Stimulated activated CD8-positive, alpha-beta memory T cell treated with anti-CD3 and anti-CD28 coated beads, Interleukin-7, amount 100 ng/mL, for 24 hours (primary cell): ENCODE measurements around the gene PIGX.

Experiments used
- DNase-seq: peaks from one replicate; pipeline ENCODE4 v3.0.0-alpha.2; 2020; ENCODE audit warnings: low read depth

The PIGX gene

GRCh38 chr3:196711838-196712513 is at the start of gene PIGX, which contains the start of gene CEP19:
TSS of gene PIGX (plus strand) at chr3:196712377.
TSS of gene CEP19 (minus strand) at chr3:196712250. CDS start at chr3:196708657, 3,593 bp downstream.
- DNase-seq = peak; percentile 73

- no peak for DNase-seq
Observed at GRCh38 chr3:196662711-196663571, 49.2 kb upstream of the PIGX start.

- no peak for DNase-seq
Observed at GRCh38 chr3:196666001-196666867, 45.9 kb upstream of the PIGX start.

DNA sequence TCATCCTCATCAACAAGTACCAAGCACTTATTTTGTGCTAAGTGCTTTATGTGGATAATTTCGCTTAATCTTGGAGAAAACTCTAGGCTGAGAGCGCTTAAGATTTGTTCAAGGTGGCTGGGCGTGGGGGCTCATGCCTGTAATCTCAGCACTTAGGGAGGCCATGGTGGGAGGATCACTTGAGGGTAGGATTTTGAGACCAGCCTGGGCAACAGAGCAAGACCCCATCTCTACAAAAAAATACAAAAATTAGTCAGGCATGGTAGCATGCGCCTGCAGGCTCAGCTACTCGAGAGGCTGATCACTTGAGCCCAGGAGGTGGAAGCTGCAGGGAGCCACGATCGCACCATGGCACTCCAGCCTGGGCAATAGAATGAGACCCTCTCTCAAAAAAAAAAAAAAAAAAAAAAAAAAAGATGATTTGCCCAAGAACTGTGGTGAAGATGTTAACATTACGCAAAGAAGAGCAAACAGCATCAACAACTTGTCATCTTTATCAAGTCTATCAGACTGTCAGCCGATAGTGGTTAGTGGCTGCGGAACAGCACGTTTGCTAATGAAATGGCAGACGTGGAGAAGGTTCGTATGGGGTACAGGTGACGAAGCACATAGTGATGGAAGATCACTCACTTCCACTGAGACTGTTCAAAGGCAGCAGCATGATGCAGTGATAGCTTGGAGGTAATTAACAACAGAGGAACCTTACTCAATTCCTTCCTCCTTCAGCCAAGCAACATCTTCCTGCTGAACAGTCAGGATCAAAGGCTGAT is 44.9 kb upstream of the PIGX start:
- no peak for DNase-seq

DNA sequence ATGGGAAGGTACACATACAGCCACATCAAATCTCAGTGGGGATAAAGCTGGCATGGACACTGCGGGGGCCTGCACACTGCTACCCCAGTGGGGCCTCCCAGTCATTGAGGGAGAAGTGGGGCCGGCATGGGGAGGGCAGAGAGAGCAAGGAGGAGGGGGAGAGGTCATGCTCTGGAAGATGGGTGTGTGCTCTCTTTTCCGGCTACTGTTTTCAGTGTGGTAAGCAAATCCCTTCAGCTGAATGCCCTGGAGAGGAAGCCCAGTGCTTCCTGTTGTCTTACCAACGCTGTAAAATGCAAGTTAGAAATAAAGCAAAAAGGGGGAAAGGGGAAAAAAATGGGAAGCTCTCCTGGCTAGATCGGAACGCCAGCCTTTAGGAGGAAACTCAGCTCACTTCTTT is 41.8 kb upstream of the PIGX start:
- DNase-seq = no peak

DNA sequence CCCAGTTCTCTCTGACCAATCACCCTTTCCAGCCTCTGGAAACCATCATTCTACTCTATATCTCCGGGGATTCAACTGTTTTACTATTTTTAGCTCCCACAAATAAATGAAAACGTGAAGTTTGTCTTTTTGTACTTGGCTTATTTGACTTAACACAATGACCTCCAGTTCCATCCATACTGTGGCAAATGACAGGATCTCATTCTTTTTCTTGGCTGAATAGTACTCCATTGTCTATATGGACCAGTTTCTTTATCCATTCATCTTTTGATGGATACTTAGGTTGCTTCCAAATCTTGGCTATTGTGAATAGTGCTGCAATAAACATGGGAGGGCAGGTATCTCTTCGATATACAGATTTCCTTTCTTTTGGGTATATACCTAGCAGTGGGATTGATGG is 38.5 kb upstream of the PIGX start:
- no peak for DNase-seq

DNA sequence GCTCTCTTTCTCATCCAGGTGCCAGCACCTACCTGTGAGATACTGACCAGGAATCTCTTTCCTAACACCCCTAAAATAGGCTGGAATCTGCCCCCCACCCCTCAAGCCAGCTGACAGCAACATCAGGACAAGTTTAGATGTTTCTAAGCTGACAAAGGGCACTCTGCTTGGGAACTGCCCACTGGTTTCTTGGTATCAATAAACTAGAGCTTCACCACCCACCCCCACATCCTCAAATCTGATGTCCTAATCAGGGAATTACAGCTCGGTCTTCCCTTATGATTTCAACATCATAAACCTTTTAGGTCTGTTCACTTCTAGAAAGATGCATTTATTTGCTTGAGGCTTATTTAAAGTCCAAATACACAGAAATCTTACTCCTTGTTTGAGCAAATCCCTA is 34.8 kb upstream of the PIGX start:
- DNase-seq = no peak

GRCh38 chr3:196677931-196678330 is 34.2 kb upstream of the PIGX start:
- no peak for DNase-seq

GRCh38 chr3:196684548-196685407 is 27.4 kb upstream of the PIGX start:
- DNase-seq = peak; percentile 30

DNA sequence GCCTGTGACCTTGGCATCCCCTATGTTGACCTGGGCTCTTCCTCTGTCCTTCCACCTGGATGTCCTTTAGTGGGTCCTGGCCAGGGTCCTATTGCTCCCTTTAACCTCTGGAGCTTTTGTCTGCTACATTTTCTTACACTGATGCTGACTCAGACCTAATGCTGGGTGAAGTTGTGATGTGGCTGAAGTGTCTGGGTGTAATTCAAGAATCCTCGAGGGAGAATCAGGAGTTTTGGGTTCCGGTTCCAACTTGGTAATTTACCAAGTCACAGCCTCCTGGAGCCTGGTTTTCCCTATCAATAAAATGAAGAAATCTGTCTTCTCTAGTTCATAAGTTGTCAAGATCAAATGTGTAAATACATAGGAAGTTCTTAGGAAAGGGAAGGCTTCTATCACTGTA is 25.7 kb upstream of the PIGX start:
- no peak for DNase-seq

DNA sequence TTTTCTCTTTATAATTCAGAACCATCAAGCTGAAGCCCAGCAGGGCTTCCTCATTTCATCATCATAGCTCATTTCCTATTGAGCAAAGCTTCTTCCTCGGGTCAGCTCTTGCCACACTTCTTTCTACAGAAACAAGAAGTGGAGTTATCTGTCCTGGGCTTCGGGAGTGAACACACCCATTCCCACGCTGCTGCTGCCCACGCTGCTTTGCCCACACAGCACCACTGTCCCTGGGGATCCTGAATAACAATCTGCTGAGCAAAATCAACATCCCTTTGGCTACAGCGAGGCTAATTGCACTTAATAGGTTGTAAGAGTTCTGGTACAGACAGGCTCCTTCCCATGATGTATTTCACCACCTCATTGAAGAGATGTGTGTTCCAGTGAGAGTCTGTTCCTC is 23.8 kb upstream of the PIGX start:
- no peak for DNase-seq

DNA sequence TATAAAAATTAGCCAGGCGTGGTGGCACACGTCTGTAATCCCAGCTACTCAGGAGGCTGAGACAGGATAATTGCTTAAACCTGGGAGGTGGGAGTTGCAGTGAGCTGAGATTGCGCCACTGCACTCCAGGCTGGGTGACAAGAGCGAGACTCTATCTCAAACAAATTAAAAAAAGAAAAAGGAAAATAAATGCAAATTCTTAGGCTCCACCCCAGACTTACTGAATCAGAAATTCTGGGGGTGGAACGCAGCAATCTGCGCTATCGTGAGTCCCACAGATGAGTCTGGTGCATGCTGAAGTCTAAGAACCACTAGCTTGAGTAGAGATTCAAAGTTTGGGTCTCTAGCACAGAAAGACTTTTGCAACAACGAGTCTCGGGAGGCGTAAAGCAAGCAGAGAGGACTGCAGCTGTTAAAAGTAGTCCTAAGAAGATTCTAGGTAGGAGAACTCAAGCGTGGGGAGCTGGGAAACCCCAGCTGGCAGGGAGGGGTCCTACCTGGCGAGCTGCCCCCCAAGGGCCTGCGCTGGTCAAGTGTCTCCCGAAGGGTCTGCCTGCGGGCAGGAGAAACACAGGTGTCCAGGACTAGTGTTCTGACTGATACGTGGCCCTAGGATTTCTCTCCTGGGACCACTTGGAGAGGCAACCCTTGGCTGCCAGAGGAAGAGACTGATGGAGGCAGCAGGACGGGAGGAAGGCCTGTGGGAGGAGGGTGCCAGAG is 22.1 kb upstream of the PIGX start:
- no peak for DNase-seq

DNA sequence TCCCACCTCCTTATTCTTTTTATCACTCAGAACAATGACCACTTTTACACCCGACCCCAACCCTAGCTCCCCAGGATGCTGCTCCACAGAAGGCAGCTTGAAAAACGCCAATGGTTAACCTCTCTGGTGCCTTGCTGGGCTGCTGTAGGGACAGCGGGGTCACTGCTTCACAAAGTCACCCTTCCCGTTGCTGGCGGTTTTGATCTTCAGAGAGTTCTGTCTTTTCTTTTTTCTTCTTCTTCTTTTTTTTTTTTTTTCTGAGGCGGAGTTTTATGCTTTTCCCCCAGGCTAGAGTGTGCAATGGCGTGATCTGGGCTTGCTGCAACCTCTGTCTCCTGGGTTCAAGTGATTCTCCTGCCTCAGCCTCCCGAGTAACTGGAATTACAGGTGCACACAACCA is 20.8 kb upstream of the PIGX start:
- no peak for DNase-seq

DNA sequence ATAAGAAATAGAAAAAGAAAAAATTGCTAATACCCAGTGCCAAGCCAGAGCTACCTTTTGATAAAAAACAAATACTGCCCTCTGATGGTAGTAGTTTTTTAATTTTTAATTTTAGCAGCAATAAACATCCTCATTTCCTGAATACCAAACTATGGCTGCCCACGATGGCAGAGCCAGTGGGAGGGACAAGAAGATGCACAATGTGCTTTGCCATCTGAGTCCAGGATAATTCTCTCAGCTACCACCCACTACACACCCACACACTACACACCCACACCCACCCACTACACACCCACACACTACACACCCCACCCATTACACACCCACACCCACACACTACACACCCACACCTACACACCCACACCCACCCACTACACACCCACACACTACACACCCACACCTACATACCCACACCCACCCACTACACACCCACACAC is 18.0 kb upstream of the PIGX start:
- no peak for DNase-seq

DNA sequence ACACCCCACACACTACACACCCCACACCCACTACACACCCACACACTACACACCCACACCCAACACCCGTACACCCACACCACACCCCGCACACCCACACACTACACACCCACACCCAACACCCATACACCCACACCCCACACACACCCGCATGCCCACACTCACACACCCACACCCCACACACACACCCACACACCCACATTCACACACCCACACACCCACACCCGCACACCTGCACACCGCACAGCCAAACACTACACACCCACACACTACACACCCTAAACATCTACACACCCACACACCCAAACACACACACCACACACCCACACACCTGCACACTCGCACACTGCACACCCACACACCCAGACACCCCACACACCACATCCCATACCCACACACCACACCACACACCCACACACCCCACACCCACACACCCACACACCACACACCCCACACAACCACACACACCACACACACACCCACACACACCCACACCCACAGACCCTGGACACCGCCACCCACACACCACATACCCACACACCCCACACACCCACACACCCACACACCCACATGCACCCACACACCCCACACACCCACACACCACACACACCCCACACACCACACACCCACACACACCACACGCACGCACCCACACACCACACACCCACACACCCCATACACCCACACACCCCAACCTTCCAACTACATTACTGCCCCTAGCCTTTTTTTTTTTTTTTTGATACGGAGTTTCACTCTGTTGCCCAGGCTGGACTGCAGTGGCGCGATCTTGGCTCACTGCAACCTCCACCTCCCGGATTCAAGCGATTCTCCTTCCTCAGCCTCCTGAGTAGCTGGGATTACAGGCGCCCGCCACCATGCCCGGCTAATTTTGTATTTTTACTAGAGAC is 17.0 kb upstream of the PIGX start:
- DNase-seq = no peak

DNA sequence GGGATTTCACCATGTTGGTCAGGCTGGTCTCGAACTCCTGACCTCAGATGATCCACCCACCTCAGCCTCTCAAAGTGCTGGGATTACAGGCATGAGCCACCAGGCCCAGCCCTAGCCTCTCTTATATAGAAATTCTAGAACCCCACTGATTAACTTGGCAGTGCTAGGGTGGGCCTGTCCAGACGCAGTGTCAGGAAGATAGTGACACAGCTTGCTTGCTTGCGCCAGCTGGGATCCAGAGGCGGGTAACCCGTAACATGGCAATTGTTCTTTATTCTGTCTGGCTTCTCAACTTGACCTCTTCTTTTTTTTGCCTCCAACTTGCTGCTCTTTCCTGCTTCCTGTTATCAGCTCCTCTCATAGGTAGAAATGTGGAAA is 16.3 kb upstream of the PIGX start:
- DNase-seq = no peak

DNA sequence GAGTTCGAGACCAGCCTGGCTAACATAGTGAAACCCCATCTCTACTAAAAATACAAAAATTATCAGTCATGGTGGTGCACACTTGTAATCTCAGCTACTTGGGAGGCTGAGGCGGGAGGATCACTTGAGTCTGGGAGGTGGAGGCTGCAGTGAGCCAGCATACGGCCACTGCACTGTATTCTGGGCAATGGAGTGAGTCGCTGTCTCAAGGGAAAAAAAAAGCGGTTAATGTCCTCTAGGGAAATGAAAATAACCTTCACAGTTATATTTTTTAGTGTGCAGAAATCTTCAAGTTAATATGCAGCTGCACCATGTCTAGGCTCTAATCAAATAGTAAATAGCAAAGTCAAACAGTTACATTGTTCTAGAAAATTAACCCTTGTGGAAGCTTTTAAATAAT is 14.9 kb upstream of the PIGX start:
- DNase-seq = no peak

DNA sequence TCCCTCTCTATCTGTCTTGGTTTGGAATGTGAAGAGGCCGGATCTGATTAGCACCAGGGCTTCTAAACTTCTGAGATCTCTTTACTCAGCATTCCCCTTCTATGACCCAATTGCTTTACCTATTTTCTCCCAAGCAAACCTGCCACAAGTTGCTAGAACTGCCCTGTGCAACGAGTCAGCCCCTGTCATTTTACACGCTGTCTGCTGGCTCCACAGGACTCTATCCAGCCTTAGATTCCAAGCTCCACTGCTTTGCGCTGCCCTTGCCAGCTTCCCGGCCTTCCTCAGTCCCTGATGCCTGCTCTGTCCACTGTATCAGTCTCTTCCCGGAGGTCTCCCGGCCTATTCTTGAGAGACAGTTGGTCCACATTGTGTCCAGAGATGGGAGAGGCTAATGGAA is 12.4 kb upstream of the PIGX start:
- no peak for DNase-seq

GRCh38 chr3:196700801-196701200 is 11.4 kb upstream of the PIGX start:
- no peak for DNase-seq
